IPS-NIHi7 (cell line): ENCODE measurements around the gene GPC3.

Experiments
- DNase-seq: peaks from one replicate; pipeline ENCODE4 v3.0.0; 2012; ENCODE audit warnings: mixed read lengths; ENCODE audit errors: extremely low spot score

The GPC3 gene

DNA sequence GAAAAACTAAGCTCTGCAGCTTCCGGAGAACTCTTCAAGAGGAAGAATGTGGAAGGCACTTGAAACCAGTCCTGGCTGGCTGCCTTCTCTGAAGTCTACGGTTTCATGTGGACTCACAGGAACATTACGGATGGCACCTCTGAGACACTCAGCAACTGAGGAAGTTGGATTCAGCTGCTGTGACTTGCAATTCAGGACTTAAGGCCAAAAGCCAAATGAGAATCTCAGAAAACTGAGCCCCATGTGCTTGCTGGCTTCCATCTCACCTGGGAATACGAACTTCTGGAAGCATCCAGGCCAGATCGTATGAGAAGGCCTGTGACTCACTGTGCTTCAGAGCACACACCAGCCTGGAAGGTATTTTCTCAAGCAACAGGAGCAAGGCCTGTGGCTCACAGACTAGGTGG, 462.3 kb downstream of the GPC3 start:
- DNase-seq, result no peak

GRCh38 chrX:133516686-133517085, 468.7 kb downstream of the GPC3 start:
- DNase-seq, result no peak

DNA sequence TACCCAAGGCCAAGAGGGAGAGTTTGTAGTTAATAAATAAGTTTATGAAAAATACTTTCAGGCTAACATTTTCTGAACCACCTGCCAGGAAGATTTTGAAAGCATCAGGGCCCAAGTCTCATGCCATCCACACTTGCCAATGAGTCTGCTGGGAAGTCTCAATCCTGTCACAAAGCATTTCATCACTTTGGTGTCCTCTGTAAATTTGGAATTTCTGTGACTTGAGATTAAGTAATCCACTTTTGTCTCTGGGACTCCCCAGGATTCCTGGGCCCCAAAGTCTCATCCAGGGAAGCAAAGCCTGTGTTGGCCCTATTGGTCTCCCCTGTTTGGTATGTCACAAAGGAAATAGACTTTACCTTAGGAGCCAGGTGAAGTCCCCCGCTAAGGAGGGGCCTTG, 470.9 kb downstream of the GPC3 start:
- DNase-seq, result no peak

DNA sequence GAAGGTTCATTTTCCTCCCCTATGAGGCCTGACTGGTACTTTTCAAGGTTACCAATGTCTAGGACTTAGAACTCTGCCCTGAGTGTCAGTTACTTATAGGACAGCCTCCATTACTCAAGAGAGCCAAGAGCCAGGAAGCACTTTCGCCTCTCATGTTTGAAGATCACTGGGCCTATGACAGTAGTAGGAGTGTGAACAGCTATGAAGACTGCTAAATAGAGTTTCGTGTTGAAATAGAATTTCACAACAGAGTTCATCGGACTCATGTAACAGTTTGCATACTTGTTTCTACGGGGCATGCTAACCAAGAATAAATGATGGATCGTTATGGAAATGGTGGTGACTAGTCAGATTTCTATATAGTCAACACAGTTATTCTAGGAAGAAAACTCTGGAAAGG, 472.3 kb downstream of the GPC3 start:
- DNase-seq, result no peak

GRCh38 chrX:133511041-133511440, 474.4 kb downstream of the GPC3 start:
- DNase-seq, result no peak

- DNase-seq, result no peak
Measured at GRCh38 chrX:133497356-133497755, 488.0 kb downstream of the GPC3 start.

GRCh38 chrX:133495464-133496391, 489.7 kb downstream of the GPC3 start:
- no peak for DNase-seq

DNA sequence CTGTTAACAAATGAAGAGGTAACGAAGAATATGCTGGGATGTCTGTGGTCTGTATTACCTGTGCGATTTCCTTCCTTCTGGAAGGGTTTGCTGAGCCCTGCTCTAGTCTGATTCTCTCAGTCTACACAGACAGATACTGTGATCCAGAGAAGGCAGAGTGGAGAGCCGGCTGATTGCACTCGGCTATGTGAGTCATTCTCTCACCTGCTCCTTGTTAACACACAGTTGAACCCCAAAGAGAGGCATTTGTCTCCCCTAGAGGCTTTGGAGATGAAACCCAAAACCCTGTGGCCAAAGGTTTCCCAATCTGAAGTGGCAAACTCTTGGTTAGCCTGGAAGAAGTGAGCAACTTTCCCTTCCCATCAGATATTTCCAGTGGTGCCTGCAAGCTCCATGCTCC, 492.0 kb downstream of the GPC3 start:
- no peak for DNase-seq

GRCh38 chrX:133490955-133491354, 494.4 kb downstream of the GPC3 start:
- DNase-seq, result no peak
